Fibroblast of the aortic adventitia (primary cell): ENCODE measurements around the gene ZC3H15. TPM values are rescaled to one million over a fixed set of nuclear protein-coding genes. Genes with fewer than 3 reads are reported as not detected.
"Not testable (repeated sequence)": the region's sequence is repeated elsewhere in the genome, so short reads cannot be mapped to it uniquely, and the experiment has no call there.

Experiments
- DNase-seq: peaks from one replicate; pipeline ENCODE4 v3.0.0-alpha.2; 2010; ENCODE audit warnings: low read depth
- H3K4me3 ChIP-seq: 2 replicates; pipeline ENCODE4 v1.5.1; 2011; ENCODE audit warnings: low read depth, mild to moderate bottlenecking, control low read depth, low read length, moderate library complexity
- total RNA-seq: library from RNA; depleted of rRNA; stranded (reverse); fragments of >200 nt; gene quantifications from 2 replicates; pipeline ENCODE4 v1.2.3, GENCODE V29; 2012; ENCODE audit warnings: low replicate concordance
- TF ChIP-seq, protein P1 (sequence below): IDR thresholded peaks from 2 replicates; pipeline ENCODE4 v1.5.1; 2011; ENCODE audit warnings: mild to moderate bottlenecking, low read length, control low read depth, inconsistent platforms; ENCODE audit not compliant: insufficient read depth

ZC3H15 gene
- total RNA-seq, 1 donor, result 73.0 TPM

DNA sequence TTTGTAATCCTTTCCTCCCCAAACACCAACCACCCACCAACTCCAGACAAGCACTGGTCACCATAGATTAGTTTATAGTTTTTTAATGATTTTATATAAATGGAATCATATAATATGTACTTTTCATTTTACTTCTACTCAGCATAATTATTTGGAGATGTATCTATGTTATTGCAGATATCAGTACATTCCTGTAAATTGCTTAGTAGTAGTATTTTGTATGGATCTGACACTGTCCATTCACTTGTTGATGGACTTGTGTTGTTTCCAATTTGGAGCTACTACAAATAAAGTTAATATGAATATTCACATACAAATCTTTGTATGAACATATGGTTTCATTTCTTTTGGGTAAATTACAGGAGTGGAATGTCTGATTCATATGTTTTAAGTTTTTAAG lies 31.0 kb downstream of the ZC3H15 start:
- TF ChIP-seq, protein P1, sequence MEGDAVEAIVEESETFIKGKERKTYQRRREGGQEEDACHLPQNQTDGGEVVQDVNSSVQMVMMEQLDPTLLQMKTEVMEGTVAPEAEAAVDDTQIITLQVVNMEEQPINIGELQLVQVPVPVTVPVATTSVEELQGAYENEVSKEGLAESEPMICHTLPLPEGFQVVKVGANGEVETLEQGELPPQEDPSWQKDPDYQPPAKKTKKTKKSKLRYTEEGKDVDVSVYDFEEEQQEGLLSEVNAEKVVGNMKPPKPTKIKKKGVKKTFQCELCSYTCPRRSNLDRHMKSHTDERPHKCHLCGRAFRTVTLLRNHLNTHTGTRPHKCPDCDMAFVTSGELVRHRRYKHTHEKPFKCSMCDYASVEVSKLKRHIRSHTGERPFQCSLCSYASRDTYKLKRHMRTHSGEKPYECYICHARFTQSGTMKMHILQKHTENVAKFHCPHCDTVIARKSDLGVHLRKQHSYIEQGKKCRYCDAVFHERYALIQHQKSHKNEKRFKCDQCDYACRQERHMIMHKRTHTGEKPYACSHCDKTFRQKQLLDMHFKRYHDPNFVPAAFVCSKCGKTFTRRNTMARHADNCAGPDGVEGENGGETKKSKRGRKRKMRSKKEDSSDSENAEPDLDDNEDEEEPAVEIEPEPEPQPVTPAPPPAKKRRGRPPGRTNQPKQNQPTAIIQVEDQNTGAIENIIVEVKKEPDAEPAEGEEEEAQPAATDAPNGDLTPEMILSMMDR, result no peak
- DNase-seq, result no peak
- no peak overlapping the region for H3K4me3 ChIP-seq

DNA sequence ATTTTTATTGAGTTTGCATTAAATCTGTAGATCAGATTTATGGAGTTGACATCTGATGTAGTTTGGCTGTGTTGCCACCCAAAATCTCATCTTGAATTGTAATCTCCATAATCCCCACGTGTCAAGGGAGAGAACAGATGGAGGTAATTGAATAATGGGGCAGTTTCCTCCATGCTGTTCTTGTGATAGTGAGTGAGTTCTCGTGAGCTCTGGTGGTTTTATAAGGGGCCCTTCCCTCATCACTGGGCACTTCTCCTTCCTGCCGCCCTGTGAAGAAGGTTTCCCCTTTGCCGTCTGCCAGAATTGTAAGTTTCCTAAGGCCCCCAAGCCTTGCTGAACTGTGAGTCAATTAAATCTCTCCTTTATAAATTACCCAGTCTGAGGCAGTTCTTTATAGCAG lies 32.2 kb downstream of the ZC3H15 start:
- DNase-seq, result no peak
- TF ChIP-seq, protein P1, result no peak
- no peak overlapping the region for H3K4me3 ChIP-seq

DNA sequence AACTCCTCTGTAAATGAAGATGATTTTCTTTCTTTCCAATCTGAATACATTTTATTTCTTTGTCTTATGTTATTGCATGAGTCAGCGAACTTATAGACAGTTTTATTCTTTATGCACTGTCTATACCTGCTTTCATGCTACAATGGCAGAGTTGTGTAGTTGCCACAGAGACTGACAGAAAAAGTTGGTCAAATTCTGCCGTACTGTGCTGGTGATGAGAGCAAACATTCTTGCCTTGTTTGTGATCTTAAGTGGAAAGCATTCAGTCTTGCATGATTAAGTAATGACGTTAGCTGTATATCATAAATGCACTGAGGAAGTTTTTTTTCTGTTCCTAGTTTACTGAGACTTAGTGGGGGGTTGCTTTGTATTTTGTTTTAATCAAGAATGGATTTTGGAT lies 32.9 kb downstream of the ZC3H15 start:
- no peak overlapping the region for H3K4me3 ChIP-seq
- DNase-seq, result no peak
- TF ChIP-seq, protein P1, result no peak

DNA sequence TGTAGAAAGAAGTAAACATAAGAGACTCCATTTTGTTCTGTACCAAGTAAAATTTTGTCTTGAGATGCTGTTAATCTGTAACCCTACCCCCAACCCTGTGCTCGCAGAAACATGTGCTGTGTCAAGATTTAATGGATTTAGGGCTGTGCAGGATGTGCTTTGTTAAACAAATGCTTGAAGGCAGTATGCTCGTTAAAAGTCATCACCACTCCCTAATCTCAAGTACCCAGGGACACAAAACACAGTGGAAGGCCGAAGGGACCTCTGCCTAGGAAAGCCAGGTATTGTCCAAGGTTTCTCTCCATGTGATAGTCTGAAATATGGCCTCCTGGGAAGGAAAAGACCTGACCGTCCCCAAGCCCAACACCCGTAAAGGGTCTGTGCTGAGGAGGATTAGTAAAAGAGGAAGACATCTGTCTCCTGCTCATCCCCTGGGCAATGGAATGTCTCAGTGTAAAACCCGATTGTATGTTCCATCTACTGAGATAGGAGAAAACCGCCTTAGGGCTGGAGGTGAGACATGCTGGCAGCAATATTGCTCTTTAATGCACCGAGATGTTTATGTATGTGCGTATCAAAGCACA lies 35.6 kb downstream of the ZC3H15 start:
- DNase-seq, result not testable (repeated sequence)

DNA sequence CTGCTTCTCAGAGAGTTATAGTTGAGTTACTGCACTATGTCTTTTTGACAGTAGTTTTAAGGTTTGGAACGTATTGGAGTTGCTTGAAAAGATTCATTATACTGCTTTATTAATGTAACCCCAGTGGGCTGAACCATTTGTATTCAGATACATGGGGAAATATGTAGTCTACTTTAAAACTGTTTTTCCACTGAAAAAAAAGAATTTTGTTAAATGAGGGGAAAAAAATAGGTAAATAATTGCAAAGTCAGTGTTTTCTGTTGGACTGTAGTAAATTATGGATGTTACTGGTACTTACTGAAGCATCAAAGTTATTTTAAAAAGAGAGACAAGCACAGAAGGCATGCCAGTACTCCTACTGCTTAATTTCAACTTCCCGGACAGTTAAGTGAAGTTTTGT lies 36.4 kb downstream of the ZC3H15 start:
- TF ChIP-seq, protein P1, result no peak
- H3K4me3 ChIP-seq, result no peak overlapping the region
- DNase-seq, result no peak

More for the DNA sequence above, 35.6 kb downstream of the ZC3H15 start:
- H3K4me3 ChIP-seq, result not testable (repeated sequence)

DNA sequence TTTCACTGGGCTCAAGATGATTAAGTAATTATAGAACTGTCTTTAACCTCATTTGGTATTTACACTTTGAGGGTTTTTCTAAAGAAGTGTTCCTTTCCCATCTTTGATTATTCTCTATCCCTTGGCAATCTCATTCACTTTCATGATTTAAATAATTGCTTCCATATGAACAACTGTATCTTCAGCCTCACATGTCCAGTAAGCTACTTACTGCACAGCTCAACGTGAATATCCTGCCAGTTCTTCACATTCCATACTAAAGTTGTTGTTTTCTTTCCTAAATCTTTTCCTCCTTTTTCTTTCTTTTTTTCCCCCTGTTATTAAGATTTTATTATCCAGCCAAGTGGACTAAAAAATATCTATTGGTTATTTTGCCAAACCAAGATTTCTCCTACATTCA lies 37.7 kb downstream of the ZC3H15 start:
- no peak overlapping the region for H3K4me3 ChIP-seq
- peak; percentile 67 for DNase-seq

DNA sequence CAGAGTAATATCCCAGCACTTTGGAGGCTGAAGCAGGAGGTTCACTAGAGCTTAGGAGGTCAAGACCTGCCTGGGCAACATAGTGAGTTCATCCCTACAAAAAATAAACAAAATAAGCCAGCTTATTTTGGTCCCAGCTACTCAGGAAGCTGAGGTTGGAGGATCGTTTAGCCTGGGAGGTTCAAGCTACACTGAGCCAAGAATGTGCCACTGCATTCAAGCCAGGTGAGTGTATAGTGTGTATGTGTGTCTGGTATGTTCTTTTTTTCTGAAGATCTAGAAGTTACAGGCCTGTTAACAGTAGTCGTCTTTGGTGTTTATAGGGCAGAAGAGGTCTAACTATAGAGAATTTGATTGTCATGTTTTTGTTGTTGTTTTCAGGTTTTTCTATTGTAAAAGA lies 40.2 kb downstream of the ZC3H15 start:
- TF ChIP-seq, protein P1, result no peak
- DNase-seq, result no peak
- H3K4me3 ChIP-seq, result no peak overlapping the region

More for the DNA sequence above, 37.7 kb downstream of the ZC3H15 start:
- TF ChIP-seq, protein P1, result no peak
